Peyer's patch (tissue), 4 donors: ENCODE data around the gene TM6SF1. TPM values are rescaled to one million over a fixed set of nuclear protein-coding genes. Genes with fewer than 3 reads are reported as not detected.

Experiments used
- DNase-seq, 3 donors: peaks; one replicate each; pipeline ENCODE4 v3.0.0-alpha.2; 2017 to 2019
- H3K27ac ChIP-seq, 4 donors: fragments of 200-600 bp; sonication (generic); one replicate each; pipeline ENCODE4 v1.5.1; 2016 to 2019
- H3K27me3 ChIP-seq, 2 donors: fragments of 200-600 bp; sonication (generic); one replicate each; pipeline ENCODE4 v1.5.1; 2019
- H3K36me3 ChIP-seq, 3 donors: fragments of 200-600 bp; sonication (generic); one replicate each; pipeline ENCODE4 v1.5.1; 2016 to 2019
- H3K4me1 ChIP-seq, 4 donors: fragments of 200-600 bp; sonication (generic); one replicate each; pipeline ENCODE4 v1.5.1; 2016 to 2019
- H3K4me3 ChIP-seq, 4 donors: fragments of 200-600 bp; sonication (generic); 1 replicate in 3 of 4; 2 replicates in 1 of 4; pipeline ENCODE4 v1.5.1; 2016 to 2019; ENCODE audit warnings: mild to moderate bottlenecking in 1 of 4
- H3K9me3 ChIP-seq, 4 donors: fragments of 200-600 bp; sonication (generic); one replicate each; pipeline ENCODE4 v1.5.1; 2016 to 2019; ENCODE audit warnings: mild to moderate bottlenecking in 1 of 4
- CTCF ChIP-seq, 6 experiments: fragments of 450-650 bp in 4 of 6; fragments of 200-600 bp in 2 of 6; sonication (generic) in 1 of 6; IDR thresholded peaks; one replicate each; pipeline ENCODE4 v1.5.1; 2017 to 2019; ENCODE audit warnings: antibody characterized with exemption in 6 of 6, mild to moderate bottlenecking in 3 of 6, moderate library complexity in 1 of 6
- POLR2A ChIP-seq, 2 donors: fragments of 450-650 bp; IDR thresholded peaks; one replicate each; pipeline ENCODE4 v1.5.1; 2017; ENCODE audit warnings: antibody characterized with exemption in 2 of 2, mild to moderate bottlenecking in 2 of 2, moderate library complexity in 2 of 2
- total RNA-seq, 4 donors: library from RNA; depleted of rRNA; stranded (reverse); fragments of >200 nt; gene quantifications; one replicate each; pipeline ENCODE4 v1.1.0, GENCODE V29; 2016

Gene TM6SF1
- total RNA-seq, 4 donors from 2014 or later = 3.3 to 3.5 TPM; not detected in 2

GRCh38 chr15:83064859-83065258 is 42.6 kb upstream of the TM6SF1 start:
- DNase-seq = no peak
- H3K4me1 ChIP-seq = peaks cover 0 to 52% (median 5%) of the 10 kb centered on the region in 4 donors
- TF ChIP-seq POLR2A (IDR thresholded peaks at IDR 0.05) (no peak), CTCF (IDR thresholded peaks at IDR 0.05) (no peak)
- no peaks in the 10 kb centered on the region for H3K9me3 ChIP-seq
- no peaks in the 10 kb centered on the region for H3K27me3 ChIP-seq
- H3K36me3 ChIP-seq = no peaks in the 10 kb centered on the region
- peak overlapping the region in 1 of 4 donors; percentile 6 for H3K27ac ChIP-seq
- H3K4me3 ChIP-seq = peak overlapping the region in 2 of 4 donors; percentile 85 to 96

- Histone ChIP-seq H3K27ac (peak overlapping the region in 3 of 4 donors; percentile 16 to 97 (median 93)), H3K36me3 (no peaks in the 10 kb centered on the region), H3K4me3 (peak overlapping the region; percentile 85 to 98 (median 97)), H3K9me3 (no peaks in the 10 kb centered on the region), H3K27me3 (no peaks in the 10 kb centered on the region), H3K4me1 (peaks cover 0 to 52% (median 5%) of the 10 kb centered on the region in 4 donors)
- DNase-seq = no peak
- TF ChIP-seq CTCF (IDR thresholded peaks at IDR 0.05) (no peak), POLR2A (IDR thresholded peaks at IDR 0.05) (no peak)
These were observed 42.0 kb upstream of the TM6SF1 start for GRCh38 chr15:83065431-83065830.

GRCh38 chr15:83066034-83066733 is 41.3 kb upstream of the TM6SF1 start:
- DNase-seq = peak in 1 of 3 donors; percentile 25
- Histone ChIP-seq H3K9me3 (no peaks in the 10 kb centered on the region), H3K27me3 (no peaks in the 10 kb centered on the region), H3K36me3 (no peaks in the 10 kb centered on the region), H3K27ac (peak overlapping the region; percentile 90 to 97 (median 94)), H3K4me3 (peak overlapping the region; percentile 85 to 98 (median 97)), H3K4me1 (peaks cover 0 to 48% (median 5%) of the 10 kb centered on the region in 4 donors)
- TF ChIP-seq POLR2A (IDR thresholded peaks at IDR 0.05) = no peak
- TF ChIP-seq CTCF (IDR thresholded peaks at IDR 0.05) = no peak

- peak; percentile 90 to 93 for TF ChIP-seq POLR2A (IDR thresholded peaks at IDR 0.05)
- TF ChIP-seq CTCF (IDR thresholded peaks at IDR 0.05) = peak in 3 of 6 experiments; percentile 4 to 5 (median 4)
- DNase-seq = peak; percentile 87 to 94 (median 94)
- Histone ChIP-seq H3K4me3 (peak within 1 kb of the TSS; percentile 85 to 98 (median 97)), H3K9me3 (no peaks in the 10 kb centered on the region), H3K4me1 (peaks cover 0 to 40% (median 3%) of the 10 kb centered on the region in 4 donors), H3K27me3 (no peaks in the 10 kb centered on the region), H3K27ac (peak within 1 kb of the TSS; percentile 90 to 97 (median 94)), H3K36me3 (no peaks in the 10 kb centered on the region)
These were observed 40.5 kb upstream of the TM6SF1 start, which contains the start of gene BTBD1 for GRCh38 chr15:83066734-83067637. TSS of gene BTBD1 (minus strand) at chr15:83067252. CDS start at chr15:83067151, 101 bp downstream.

- no peak for DNase-seq
- H3K36me3 ChIP-seq = no peaks in the 10 kb centered on the region
- peak overlapping the region; percentile 90 to 97 (median 94) for H3K27ac ChIP-seq
- no peak for TF ChIP-seq POLR2A (IDR thresholded peaks at IDR 0.05)
- TF ChIP-seq CTCF (IDR thresholded peaks at IDR 0.05) = no peak
- H3K27me3 ChIP-seq = no peaks in the 10 kb centered on the region
- H3K4me1 ChIP-seq = peaks cover 0 to 34% (median under 1%) of the 10 kb centered on the region in 4 donors
- H3K9me3 ChIP-seq = no peaks in the 10 kb centered on the region
- H3K4me3 ChIP-seq = peak overlapping the region; percentile 85 to 98 (median 97)
These were observed 39.8 kb upstream of the TM6SF1 start for GRCh38 chr15:83067638-83067962.
